Muscle of leg (tissue), 16 donors: ENCODE results near the gene ILDR1. TPM values are rescaled to one million over a fixed set of nuclear protein-coding genes. Genes with fewer than 3 reads are reported as not detected.

Experiments
- DNase-seq: peaks from one replicate; pipeline ENCODE4 v3.0.0; 2013
- H3K27ac ChIP-seq: one replicate; pipeline ENCODE4 v1.5.1; 2013; ENCODE audit warnings: mild to moderate bottlenecking, low read length, control low read depth
- H3K27me3 ChIP-seq: one replicate; pipeline ENCODE4 v1.6.1; 2013; ENCODE audit warnings: low read length; ENCODE audit not compliant: control insufficient read depth, insufficient read depth
- H3K36me3 ChIP-seq: one replicate; pipeline ENCODE4 v1.6.1; 2013; ENCODE audit warnings: low read length; ENCODE audit not compliant: control insufficient read depth, insufficient read depth
- H3K4me1 ChIP-seq: one replicate; pipeline ENCODE4 v1.6.1; 2013; ENCODE audit warnings: low read length; ENCODE audit not compliant: control insufficient read depth, insufficient read depth
- H3K4me3 ChIP-seq: one replicate; pipeline ENCODE4 v1.5.1; 2013; ENCODE audit warnings: low read length, control low read depth
- H3K9me3 ChIP-seq: replicated peaks from 2 replicates; pipeline ENCODE4 v1.6.1; 2013; ENCODE audit warnings: low read depth, low read length; ENCODE audit not compliant: control insufficient read depth
- WGBS: methylation state at CpG from one replicate; pipeline ENCODE4 v1.1.5; 2013; ENCODE audit warnings: missing lambda C conversion rate; ENCODE audit not compliant: insufficient coverage; 5-methylcytosine and 5-hydroxymethylcytosine counted together
- long read RNA-seq, 11 donors: transcript quantifications; one replicate each; lab custom pipeline, GENCODE V29; 2026
- polyA plus RNA-seq, 8 donors: library from polyadenylated mRNA; unstranded; fragments of 120-200 nt; gene quantifications; one replicate each; pipeline versions ENCODE4 v1.2.1 to v1.2.3, GENCODE V29; 2013; ENCODE audit warnings: inconsistent platforms in 1 of 8, low replicate concordance in 1 of 8; ENCODE audit not compliant: insufficient read length in 8 of 8, insufficient read depth in 1 of 8
- total RNA-seq: library from RNA; stranded (reverse); fragments of 120-200 nt; gene quantifications from one replicate; pipeline ENCODE4 v1.2.4, GENCODE V29; 2013

Gene ILDR1
- total RNA-seq = 0.22 TPM
- polyA plus RNA-seq = under 1 TPM; 0.10 to 0.83 (median 0.24) TPM
- long read RNA-seq, donor 1 = 0 reads
- long read RNA-seq, donor 2 = 0 reads
- long read RNA-seq, donor 3 = 0 reads
- long read RNA-seq, donor 4 = 0 reads
- long read RNA-seq, donor 5 = 0 reads
- long read RNA-seq, donor 6 = 0 reads
- long read RNA-seq, donor 7 = 0 reads
- long read RNA-seq, donor 8 = 0 reads
- long read RNA-seq, donor 9 = 0 reads
- long read RNA-seq, donor 10 = 0 reads
- long read RNA-seq, donor 11 = 0 reads

DNA sequence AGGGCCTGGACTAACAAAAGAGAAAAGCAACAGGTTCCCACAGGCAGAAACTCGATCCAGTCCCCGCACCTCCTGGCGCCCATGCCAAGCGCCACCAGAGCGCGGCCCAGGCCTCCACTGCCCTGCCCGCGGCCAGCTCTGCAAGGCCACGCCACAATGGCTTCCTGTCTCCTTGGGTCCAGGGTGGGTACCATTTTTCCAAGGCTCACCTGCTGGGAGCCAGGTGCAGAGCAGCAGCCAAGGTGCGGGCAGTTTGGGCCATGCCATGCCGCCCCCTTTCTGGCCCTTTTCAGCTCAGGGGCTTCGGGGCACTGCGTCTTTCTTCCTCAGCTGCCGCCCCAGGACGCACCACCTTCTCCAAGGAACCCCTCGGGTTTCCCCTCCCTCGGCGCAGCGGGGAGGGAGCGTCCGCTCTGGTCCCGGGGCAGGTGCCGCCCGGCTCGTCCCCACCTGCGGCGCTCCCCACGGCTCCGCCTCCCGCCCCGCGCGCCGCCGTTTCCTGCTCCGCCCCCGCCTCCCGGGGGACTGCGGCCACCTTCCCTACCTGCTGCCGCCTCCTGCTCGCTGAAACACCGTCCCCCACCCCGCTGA, at the start of gene ILDR1:
TSS of gene ILDR1 (minus strand) at position 437 of the 591 bp plus-strand sequence. CDS start at position 267, 170 bp downstream.
- DNase-seq = no peak
- Histone ChIP-seq H3K36me3 (no peaks in the 10 kb centered on the region), H3K4me3 (no peak within 1 kb of the TSS), H3K27me3 (peaks cover 6% of the 10 kb centered on the region), H3K27ac (no peak within 1 kb of the TSS), H3K4me1 (peaks cover 5% of the 10 kb centered on the region), H3K9me3 (no peaks in the 10 kb centered on the region)
- WGBS = 6% methylated on average over 39 of the region's 43 CpGs

GRCh38 chr3:122067588-122068240, 45.7 kb upstream of the ILDR1 start:
- peak; percentile 36 for DNase-seq
- H3K4me3 ChIP-seq = no peak overlapping the region
- H3K9me3 ChIP-seq = no peaks in the 10 kb centered on the region
- no peak overlapping the region for H3K27ac ChIP-seq
- no peaks in the 10 kb centered on the region for H3K4me1 ChIP-seq
- H3K27me3 ChIP-seq = no peaks in the 10 kb centered on the region
- no peaks in the 10 kb centered on the region for H3K36me3 ChIP-seq
- WGBS = no CpG with 5 or more reads among the region's 2 CpGs

DNA sequence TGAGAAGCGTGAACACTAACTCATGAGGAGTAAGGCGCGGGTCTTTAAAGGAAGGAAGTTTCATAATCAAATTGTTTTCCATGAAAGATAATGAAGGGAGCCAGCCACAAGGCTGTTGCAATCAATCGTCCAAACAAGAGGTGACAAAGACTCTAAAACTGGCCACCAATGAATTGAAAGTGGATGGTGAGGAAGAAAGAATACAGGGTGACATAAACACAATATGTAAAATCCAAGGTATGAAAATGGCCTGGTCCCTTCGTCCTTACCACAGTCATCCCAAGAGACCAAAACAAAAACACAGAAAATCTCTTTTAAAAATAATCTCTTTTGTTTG, 45.1 kb upstream of the ILDR1 start:
- Histone ChIP-seq H3K36me3 (no peaks in the 10 kb centered on the region), H3K9me3 (no peaks in the 10 kb centered on the region), H3K27me3 (no peaks in the 10 kb centered on the region), H3K4me3 (no peak overlapping the region), H3K4me1 (no peaks in the 10 kb centered on the region), H3K27ac (no peak overlapping the region)
- DNase-seq = peak; percentile 32
- WGBS = 80% methylated on average over 1 of the region's 5 CpGs

DNA sequence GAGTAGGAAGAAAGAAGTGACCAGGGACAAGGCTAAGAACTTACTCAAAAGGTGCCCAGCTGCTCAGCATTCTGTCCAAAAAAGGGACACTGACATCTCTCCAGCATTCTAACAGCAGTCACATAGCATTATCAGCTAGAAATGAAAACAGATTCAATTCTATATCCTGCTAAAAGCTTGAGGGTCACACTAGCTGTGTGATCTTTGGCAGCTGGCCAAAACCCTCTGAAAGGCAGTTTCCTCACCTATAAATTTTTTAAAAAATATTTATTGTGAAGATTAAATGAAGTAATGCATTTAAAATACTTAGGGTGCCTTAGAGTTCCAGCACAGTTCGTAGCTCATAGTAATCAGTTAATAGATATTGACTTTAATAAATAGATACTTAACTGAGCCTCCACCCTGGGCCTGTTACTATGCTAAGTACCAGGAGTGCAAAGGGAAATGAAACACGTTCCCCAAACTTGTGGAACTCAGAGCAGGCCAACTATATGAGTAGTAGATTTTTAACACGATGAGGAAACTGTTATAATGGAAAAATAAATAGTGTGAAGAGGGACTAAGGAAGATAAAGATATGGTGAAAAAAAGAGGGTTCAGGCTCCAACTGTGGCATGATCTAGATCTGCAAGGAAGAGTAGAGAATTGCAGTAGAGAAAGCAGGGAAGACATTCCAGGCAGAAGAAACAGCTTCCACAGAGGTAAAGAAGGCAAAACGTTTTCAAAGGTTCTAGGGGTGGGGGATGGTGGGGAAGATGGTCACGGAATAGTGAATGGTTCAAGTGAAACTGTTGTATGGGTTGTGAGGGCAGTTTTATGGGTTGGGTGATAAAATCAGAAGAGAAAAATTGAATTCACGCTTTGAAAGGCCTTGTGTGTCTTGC, 44.5 kb upstream of the ILDR1 start:
- H3K36me3 ChIP-seq = no peaks in the 10 kb centered on the region
- H3K4me1 ChIP-seq = no peaks in the 10 kb centered on the region
- H3K27ac ChIP-seq = no peak overlapping the region
- peak; percentile 11 for DNase-seq
- no peaks in the 10 kb centered on the region for H3K9me3 ChIP-seq
- 39% methylated on average over 4 of the region's 6 CpGs for WGBS
- no peak overlapping the region for H3K4me3 ChIP-seq
- H3K27me3 ChIP-seq = no peaks in the 10 kb centered on the region

- Histone ChIP-seq H3K36me3 (no peaks in the 10 kb centered on the region), H3K9me3 (no peaks in the 10 kb centered on the region), H3K27me3 (no peaks in the 10 kb centered on the region), H3K27ac (no peak overlapping the region), H3K4me1 (no peaks in the 10 kb centered on the region), H3K4me3 (no peak overlapping the region)
- 76% methylated on average over 3 of the region's 4 CpGs for WGBS
- peak; percentile 19 for DNase-seq
Observed at GRCh38 chr3:122064326-122064725, 42.3 kb upstream of the ILDR1 start.

DNA sequence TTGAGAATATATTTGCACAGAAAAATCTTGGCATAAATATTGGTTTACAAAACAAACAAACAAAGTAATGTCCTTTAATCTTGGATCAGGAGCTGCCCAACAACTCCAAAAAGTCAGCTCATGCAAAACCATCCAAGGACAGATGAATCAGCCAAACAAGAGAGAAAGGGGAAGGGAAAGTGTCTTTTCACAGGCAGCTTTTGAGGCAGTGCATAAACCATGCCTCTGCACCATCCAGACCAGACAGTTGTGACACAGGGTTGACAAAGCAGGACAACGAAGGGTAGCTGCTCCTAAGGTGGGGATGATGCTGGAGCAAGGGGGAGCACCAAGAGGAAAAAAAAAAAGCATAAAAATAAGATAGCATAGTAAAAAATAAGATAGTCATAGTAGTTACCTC, 41.9 kb upstream of the ILDR1 start:
- Histone ChIP-seq H3K27ac (no peak overlapping the region), H3K9me3 (no peaks in the 10 kb centered on the region), H3K4me1 (no peaks in the 10 kb centered on the region), H3K27me3 (no peaks in the 10 kb centered on the region), H3K4me3 (no peak overlapping the region), H3K36me3 (no peaks in the 10 kb centered on the region)
- WGBS = no CpG with 5 or more reads among the region's 1 CpG
- peak; percentile 49 for DNase-seq

GRCh38 chr3:122060040-122060698, 38.1 kb upstream of the ILDR1 start:
- DNase-seq = no peak
- no CpG with 5 or more reads among the region's 6 CpGs for WGBS
- Histone ChIP-seq H3K9me3 (no peaks in the 10 kb centered on the region), H3K4me3 (no peak overlapping the region), H3K27me3 (no peaks in the 10 kb centered on the region), H3K4me1 (no peaks in the 10 kb centered on the region), H3K36me3 (no peaks in the 10 kb centered on the region), H3K27ac (no peak overlapping the region)

DNA sequence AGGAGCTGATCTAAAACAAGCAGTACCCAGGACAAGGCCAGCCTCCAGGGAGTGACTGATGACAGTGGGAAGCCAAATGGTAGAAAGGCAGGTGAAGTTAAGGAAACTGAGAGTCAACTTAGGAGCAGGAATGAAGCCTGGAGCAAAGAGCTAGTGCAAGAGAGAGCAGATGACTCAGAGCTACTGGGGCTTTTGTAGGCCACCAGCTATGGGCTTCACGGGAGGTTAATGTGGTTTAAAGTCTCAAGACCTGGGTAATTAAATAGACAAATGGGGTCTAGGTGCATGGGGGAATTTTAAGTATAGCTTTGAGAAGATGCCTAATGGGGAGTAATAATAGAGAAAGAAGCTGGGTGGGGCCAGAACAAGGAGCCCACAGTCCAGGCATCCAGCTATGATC, 36.2 kb upstream of the ILDR1 start:
- Histone ChIP-seq H3K27ac (no peak overlapping the region), H3K36me3 (no peaks in the 10 kb centered on the region), H3K4me1 (no peaks in the 10 kb centered on the region), H3K9me3 (no peaks in the 10 kb centered on the region), H3K27me3 (no peaks in the 10 kb centered on the region), H3K4me3 (no peak overlapping the region)
- 77% methylated on average over 1 of the region's 1 CpG for WGBS
- DNase-seq = no peak

GRCh38 chr3:122057671-122058070, 35.6 kb upstream of the ILDR1 start:
- H3K27me3 ChIP-seq = no peaks in the 10 kb centered on the region
- no peak overlapping the region for H3K27ac ChIP-seq
- H3K36me3 ChIP-seq = no peaks in the 10 kb centered on the region
- no CpG with 5 or more reads among the region's 2 CpGs for WGBS
- no peak for DNase-seq
- no peaks in the 10 kb centered on the region for H3K4me1 ChIP-seq
- no peaks in the 10 kb centered on the region for H3K9me3 ChIP-seq
- H3K4me3 ChIP-seq = no peak overlapping the region
